Subcutaneous adipose tissue (tissue), 4 donors: ENCODE data around the gene SLC12A4. TPM values are rescaled to one million over a fixed set of nuclear protein-coding genes. Genes with fewer than 3 reads are reported as not detected.

Source experiments
- small RNA-seq: library from RNA; depleted of rRNA; stranded (forward); fragments of <200 nt; gene quantifications from one replicate; pipeline ENCODE3, GENCODE V24; 2016
- total RNA-seq, 4 donors: library from RNA; depleted of rRNA; stranded (reverse); fragments of >200 nt; gene quantifications; one replicate each; pipeline ENCODE4 v1.1.0, GENCODE V29; 2016
- TF ChIP-seq, protein P1 (sequence below): fragments of 450-650 bp; IDR thresholded peaks from one replicate; pipeline ENCODE4 v1.5.1; 2016; ENCODE audit warnings: low read depth, mild to moderate bottlenecking, control low read depth, antibody characterized with exemption, moderate library complexity

Gene SLC12A4
- total RNA-seq, 4 donors from 2014 or later: 36.2 to 77.2 (median 36.9) TPM

GRCh38 chr16:67893743-67894399 is 74.6 kb downstream of the SLC12A4 start:
- TF ChIP-seq, protein P1, sequence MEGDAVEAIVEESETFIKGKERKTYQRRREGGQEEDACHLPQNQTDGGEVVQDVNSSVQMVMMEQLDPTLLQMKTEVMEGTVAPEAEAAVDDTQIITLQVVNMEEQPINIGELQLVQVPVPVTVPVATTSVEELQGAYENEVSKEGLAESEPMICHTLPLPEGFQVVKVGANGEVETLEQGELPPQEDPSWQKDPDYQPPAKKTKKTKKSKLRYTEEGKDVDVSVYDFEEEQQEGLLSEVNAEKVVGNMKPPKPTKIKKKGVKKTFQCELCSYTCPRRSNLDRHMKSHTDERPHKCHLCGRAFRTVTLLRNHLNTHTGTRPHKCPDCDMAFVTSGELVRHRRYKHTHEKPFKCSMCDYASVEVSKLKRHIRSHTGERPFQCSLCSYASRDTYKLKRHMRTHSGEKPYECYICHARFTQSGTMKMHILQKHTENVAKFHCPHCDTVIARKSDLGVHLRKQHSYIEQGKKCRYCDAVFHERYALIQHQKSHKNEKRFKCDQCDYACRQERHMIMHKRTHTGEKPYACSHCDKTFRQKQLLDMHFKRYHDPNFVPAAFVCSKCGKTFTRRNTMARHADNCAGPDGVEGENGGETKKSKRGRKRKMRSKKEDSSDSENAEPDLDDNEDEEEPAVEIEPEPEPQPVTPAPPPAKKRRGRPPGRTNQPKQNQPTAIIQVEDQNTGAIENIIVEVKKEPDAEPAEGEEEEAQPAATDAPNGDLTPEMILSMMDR: no peak

Small RNA genes within 50 kb of the gene (small RNA-seq; reads per million reads assigned to genes)
- gene RNU6-359P: not detected

Other genes with a start within 250 kb of the SLC12A4 start
- gene GFOD2, start 249.3 kb downstream of the SLC12A4 start, total RNA-seq: 10 to 100 TPM in 3 of 4 donors, 1 to 10 TPM in 1; 9.1 to 21.1 (median 13.6) TPM
- 10 to 100 TPM in 1 of 4 donors, 1 to 10 TPM in 3; 8.1 to 11.7 (median 9.3) TPM for gene RANBP10, start 162.1 kb downstream of the SLC12A4 start, total RNA-seq
- gene TSNAXIP1, start 161.7 kb downstream of the SLC12A4 start, total RNA-seq: 1 to 10 TPM in 2 of 4 donors, under 1 TPM in 1, not detected in 1; 0.88 to 1.5 (median 1.0) TPM
- gene THAP11, start 126.3 kb downstream of the SLC12A4 start, total RNA-seq: 10 to 100 TPM; 21.2 to 36.9 (median 34.0) TPM
- 10 to 100 TPM; 56.5 to 98.2 (median 75.4) TPM for gene NUTF2, start 121.7 kb downstream of the SLC12A4 start, total RNA-seq
- 10 to 100 TPM; 22.8 to 48.0 (median 30.8) TPM for gene CENPT, start 120.9 kb downstream of the SLC12A4 start, total RNA-seq
- gene EDC4, start 95.6 kb downstream of the SLC12A4 start, total RNA-seq: 10 to 100 TPM; 21.0 to 47.5 (median 28.3) TPM
- gene NRN1L, start 83.8 kb downstream of the SLC12A4 start, total RNA-seq: 1 to 10 TPM in 3 of 4 donors, not detected in 1; 1.3 to 7.2 (median 2.5) TPM
- 10 to 100 TPM in 2 of 4 donors, 1 to 10 TPM in 2; 7.0 to 28.4 (median 10.9) TPM for gene PSKH1, start 75.4 kb downstream of the SLC12A4 start, total RNA-seq
- 1 to 10 TPM in 1 of 4 donors, under 1 TPM in 2, not detected in 1; 0.85 to 4.1 (median 0.88) TPM for gene CTRL, start 36.8 kb downstream of the SLC12A4 start, total RNA-seq
- 10 to 100 TPM; 10.3 to 45.8 (median 39.9) TPM for gene PSMB10, start 31.8 kb downstream of the SLC12A4 start, total RNA-seq
- gene LCAT, start 24.5 kb downstream of the SLC12A4 start, total RNA-seq: 10 to 100 TPM in 2 of 4 donors, 1 to 10 TPM in 2; 7.9 to 16.2 (median 10.5) TPM
- gene DPEP3, start 11.9 kb upstream of the SLC12A4 start, total RNA-seq: under 1 TPM in 1 of 4 donors, not detected in 3; 0.22 TPM
- gene DPEP2, start 30.8 kb upstream of the SLC12A4 start, total RNA-seq: 10 to 100 TPM in 1 of 4 donors, 1 to 10 TPM in 2, under 1 TPM in 1; 0.98 to 28.7 (median 9.5) TPM
- not detected for gene DPEP2NB, start 47.3 kb upstream of the SLC12A4 start, total RNA-seq
- gene DDX28, start 54.6 kb upstream of the SLC12A4 start, total RNA-seq: 1 to 10 TPM; 6.2 to 8.5 (median 7.2) TPM
- 10 to 100 TPM in 2 of 4 donors, 1 to 10 TPM in 2; 6.4 to 19.8 (median 9.8) TPM for gene DUS2, start 54.6 kb upstream of the SLC12A4 start, total RNA-seq
- 10 to 100 TPM; 39.9 to 47.6 (median 45.5) TPM for gene NFATC3, start 116.7 kb upstream of the SLC12A4 start, total RNA-seq